ENCODE measurements around the gene TRPM3. TPM values are rescaled to one million over a fixed set of nuclear protein-coding genes. Genes with fewer than 3 reads are reported as not detected.

TRPM3 gene
- total RNA-seq, 1 experiment from 2014 or later: 5.4 TPM

- no peak for TF ChIP-seq CTCF (IDR thresholded peaks at IDR 0.05)
Measured at GRCh38 chr9:70481471-70481870, 640.0 kb downstream of the TRPM3 start (continued).

GRCh38 chr9:70480405-70480980 lies 640.9 kb downstream of the TRPM3 start:
- ChIA-PET CTCF (interaction anchor here (0.8 to 1.6 kb wide), 3 partner anchors 29 to 122 kb away, joined by 3 to 6 read pairs (median 4); no protein-coding TSS in a partner anchor), POLR2A (no interaction called here)
- no peak for TF ChIP-seq ZBTB43 (CRISPR knock-in tag; IDR thresholded peaks at IDR 0.05)
- no peak for TF ChIP-seq GABPB1 (CRISPR knock-in tag; IDR thresholded peaks at IDR 0.05)
- no peak for TF ChIP-seq ELF4 (CRISPR knock-in tag; IDR thresholded peaks at IDR 0.05; ENCODE audit: low read depth)
- TF ChIP-seq ZNF425 (CRISPR knock-in tag; conservative IDR thresholded peaks at IDR 0.05): no peak
- TF ChIP-seq NFYB (CRISPR knock-in tag; conservative IDR thresholded peaks at IDR 0.05; ENCODE audit: low read depth): no peak
- TF ChIP-seq CREB1 (CRISPR knock-in tag; IDR thresholded peaks at IDR 0.05): no peak
- TF ChIP-seq ZNF671 (CRISPR knock-in tag; IDR thresholded peaks at IDR 0.05): no peak
- ATAC-seq (peak; percentile 27), DNase-seq (ENCODE audit: low spot score) (no peak)
- Mint-ChIP-seq H3K36me3 (no peaks in the 10 kb centered on the region), H3K27ac (no peak overlapping the region), H3K4me1 (peaks cover 22% of the 10 kb centered on the region), H3K9me3 (peaks cover 6% of the 10 kb centered on the region; the same call in 1 of the 2 replicates), H3K4me3 (no peak overlapping the region), H3K27me3 (ENCODE audit: low read depth) (no peaks in the 10 kb centered on the region; the same call in 1 of the 2 replicates)

- H3K9me3 Mint-ChIP-seq: peaks cover 6% of the 10 kb centered on the region; the same call in 1 of the 2 replicates
- TF ChIP-seq ZNF423 (CRISPR knock-in tag; IDR thresholded peaks at IDR 0.05) (peak; percentile 95), NFYB (CRISPR knock-in tag; conservative IDR thresholded peaks at IDR 0.05; ENCODE audit: low read depth) (no peak)
- no peaks in the 10 kb centered on the region; the same call in 1 of the 2 replicates for H3K27me3 Mint-ChIP-seq (ENCODE audit: low read depth)
- no peak overlapping the region for H3K4me3 Mint-ChIP-seq
- H3K36me3 Mint-ChIP-seq: no peaks in the 10 kb centered on the region
- POLR2A ChIA-PET: no interaction called here
- peak; percentile 70 for ATAC-seq
- H3K27ac Mint-ChIP-seq: no peak overlapping the region
- CTCF ChIA-PET: interaction anchor here (0.6 to 1.6 kb wide), 4 partner anchors 30 to 160 kb away, joined by 3 to 6 read pairs (median 4); no protein-coding TSS in a partner anchor
- peak; percentile 17 for DNase-seq (ENCODE audit: low spot score)
- H3K4me1 Mint-ChIP-seq: peaks cover 22% of the 10 kb centered on the region
Measured at GRCh38 chr9:70479880-70480291, 641.5 kb downstream of the TRPM3 start.

Small RNA genes lying within 50 kb of the gene (microRNA-seq; reads per million reads assigned to microRNA genes)
- 45.4 reads per million, percentile 51 among the genes with 10 or more reads in this experiment for gene MIR204 (ENCODE audit: borderline number of aligned reads)

Data from WTC11 (cell line).